Nephron progenitor cell (in vitro differentiated cells): ENCODE measurements around the gene AK8.
A peak's percentile ranks its signal among the peaks of the same experiment; 100 is the strongest.

Source experiments
- DNase-seq: peaks from one replicate; pipeline ENCODE4 v3.0.0; 2021
- H3K27ac Mint-ChIP-seq: 2 replicates; pipeline ENCODE4 v1.8.0; 2021; ENCODE audit warnings: mild to moderate bottlenecking, moderate library complexity, mixed read lengths
- H3K27me3 Mint-ChIP-seq: 2 replicates; pipeline ENCODE4 v1.8.0; 2021; ENCODE audit warnings: mild to moderate bottlenecking, low read depth, mixed read lengths; ENCODE audit not compliant: poor library complexity
- H3K36me3 Mint-ChIP-seq: 2 replicates; pipeline ENCODE4 v1.8.0; 2021; ENCODE audit warnings: low read depth, mixed read lengths
- H3K4me1 Mint-ChIP-seq: 2 replicates; pipeline ENCODE4 v1.8.0; 2021; ENCODE audit warnings: mixed read lengths
- H3K4me3 Mint-ChIP-seq: 2 replicates; pipeline ENCODE4 v1.8.0; 2021; ENCODE audit warnings: mild to moderate bottlenecking, moderate library complexity, mixed read lengths
- H3K9me3 Mint-ChIP-seq: 2 replicates; pipeline ENCODE4 v1.8.0; 2021; ENCODE audit warnings: mild to moderate bottlenecking, moderate library complexity, mixed read lengths
- CTCF ChIP-seq: fragments of 200-600 bp; sonication (generic); IDR thresholded peaks from 2 replicates; pipeline ENCODE4 v1.5.0; 2021; ENCODE audit warnings: antibody characterized with exemption

The AK8 gene

DNA sequence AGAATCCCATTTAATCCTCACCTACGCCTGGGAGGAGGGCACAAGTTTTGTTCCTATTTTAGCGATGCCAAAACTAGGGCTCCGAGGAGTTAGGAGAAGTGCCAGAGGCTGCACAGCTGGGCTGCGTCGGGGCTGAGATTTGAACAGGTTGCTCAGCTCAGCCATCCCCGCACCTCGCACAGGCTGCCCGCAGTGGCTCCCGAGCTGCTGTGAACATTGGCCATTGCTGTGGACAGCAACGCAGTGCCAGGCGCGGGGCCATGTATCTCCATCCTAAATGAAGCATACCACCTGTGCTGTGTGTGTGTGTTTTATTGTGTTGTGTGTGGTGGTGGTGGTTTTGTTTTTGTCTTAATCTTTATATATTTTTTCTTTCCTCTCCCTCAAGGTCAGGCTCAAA, 52.0 kb downstream of the AK8 start:
- peaks cover 19% of the 10 kb centered on the region for H3K27me3 Mint-ChIP-seq

DNA sequence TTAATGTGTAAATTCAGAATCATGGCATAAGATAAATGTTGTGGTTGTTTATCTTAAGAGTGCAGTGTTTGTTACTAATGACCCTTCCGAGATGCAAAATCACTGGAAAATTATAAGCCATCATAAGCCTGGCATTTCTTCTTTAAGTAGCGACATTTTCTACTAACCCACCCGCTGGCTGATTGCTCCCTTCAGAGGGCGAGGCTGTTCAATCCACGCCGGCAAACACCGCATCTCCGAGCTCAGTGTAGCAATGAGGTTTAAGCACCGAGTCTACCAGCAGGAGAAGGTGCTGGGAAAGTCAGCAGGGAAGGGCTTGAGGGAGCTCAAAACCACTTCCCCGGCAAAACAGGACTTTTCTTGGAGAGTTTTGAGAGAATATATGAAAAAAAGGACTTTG, 52.7 kb downstream of the AK8 start:
- H3K27ac Mint-ChIP-seq = no peak overlapping the region
- H3K4me3 Mint-ChIP-seq = no peak overlapping the region
- peaks cover 16% of the 10 kb centered on the region for H3K27me3 Mint-ChIP-seq
- DNase-seq = no peak
- TF ChIP-seq CTCF = no peak
- peaks cover 17% of the 10 kb centered on the region for H3K4me1 Mint-ChIP-seq
- H3K9me3 Mint-ChIP-seq = no peaks in the 10 kb centered on the region
- H3K36me3 Mint-ChIP-seq = no peaks in the 10 kb centered on the region

More for the DNA sequence above, 52.0 kb downstream of the AK8 start:
- Mint-ChIP-seq H3K4me1 (peaks cover 18% of the 10 kb centered on the region), H3K27ac (no peak overlapping the region), H3K9me3 (no peaks in the 10 kb centered on the region), H3K36me3 (no peaks in the 10 kb centered on the region), H3K4me3 (no peak overlapping the region)
- no peak for DNase-seq
- no peak for TF ChIP-seq CTCF

DNA sequence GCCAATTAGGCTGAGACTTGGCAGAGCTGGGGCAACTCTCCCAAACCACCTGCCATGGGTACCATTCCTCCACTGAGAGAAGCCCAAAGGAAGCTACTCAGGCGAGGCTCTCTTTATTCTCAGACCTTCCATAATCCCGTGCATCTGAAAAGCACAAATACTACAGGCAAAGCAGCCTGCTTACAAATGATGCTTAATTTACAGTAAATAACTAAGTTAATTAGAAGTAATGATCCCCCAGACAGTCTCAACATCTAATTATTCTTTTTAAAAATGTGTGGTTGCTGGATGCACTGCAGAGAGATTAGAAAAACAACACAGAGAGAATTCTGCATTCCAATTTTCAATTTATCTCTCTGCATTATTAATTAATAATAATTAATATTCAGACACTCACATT, 53.1 kb downstream of the AK8 start:
- no peaks in the 10 kb centered on the region for H3K9me3 Mint-ChIP-seq
- H3K4me1 Mint-ChIP-seq = peaks cover 17% of the 10 kb centered on the region
- no peak for TF ChIP-seq CTCF
- no peak overlapping the region for H3K4me3 Mint-ChIP-seq
- H3K27ac Mint-ChIP-seq = no peak overlapping the region
- no peak for DNase-seq
- no peaks in the 10 kb centered on the region for H3K36me3 Mint-ChIP-seq
- H3K27me3 Mint-ChIP-seq = peaks cover 16% of the 10 kb centered on the region

- no peaks in the 10 kb centered on the region for H3K36me3 Mint-ChIP-seq
- DNase-seq = no peak
- no peak overlapping the region for H3K4me3 Mint-ChIP-seq
- no peaks in the 10 kb centered on the region for H3K9me3 Mint-ChIP-seq
- no peak overlapping the region for H3K27ac Mint-ChIP-seq
- no peak for TF ChIP-seq CTCF
- H3K27me3 Mint-ChIP-seq = peaks cover 20% of the 10 kb centered on the region
- peaks cover 17% of the 10 kb centered on the region for H3K4me1 Mint-ChIP-seq
Measured at GRCh38 chr9:132824151-132824550, 53.9 kb downstream of the AK8 start.

GRCh38 chr9:132823370-132824145, 54.5 kb downstream of the AK8 start:
- TF ChIP-seq CTCF = no peak
- Mint-ChIP-seq H3K27ac (peak overlapping the region; percentile 61), H3K4me3 (no peak overlapping the region), H3K9me3 (no peaks in the 10 kb centered on the region), H3K36me3 (no peaks in the 10 kb centered on the region), H3K4me1 (peaks cover 17% of the 10 kb centered on the region), H3K27me3 (peaks cover 20% of the 10 kb centered on the region)
- no peak for DNase-seq
